NCI-H2081 treated with DMSO at 0.1 percent for 48 hours (cell line): ENCODE measurements around the gene PPP3CA.

Source experiments
- DNase-seq: peaks from one replicate; lab custom pipeline; 2025; lab: John Stamatoyannopoulos, UW

PPP3CA gene

DNA sequence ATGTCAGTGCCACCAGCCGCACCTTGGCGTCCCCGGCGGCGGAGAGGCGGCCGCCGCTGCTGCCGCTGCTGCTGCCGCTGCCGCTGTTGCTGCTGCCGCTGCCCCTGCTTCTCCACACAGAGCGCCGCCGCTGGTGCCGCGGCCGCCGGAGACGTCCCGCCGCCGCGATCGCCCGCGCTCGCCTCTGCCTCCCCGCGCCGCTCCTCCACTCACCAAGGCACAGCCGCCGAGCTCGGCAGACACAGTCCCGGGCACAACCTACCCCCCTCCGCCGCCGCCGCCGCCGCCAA is at the start of gene PPP3CA:
TSS of gene PPP3CA (minus strand) at position 260 of the 290 bp plus-strand sequence.
- DNase-seq, result no peak

DNA sequence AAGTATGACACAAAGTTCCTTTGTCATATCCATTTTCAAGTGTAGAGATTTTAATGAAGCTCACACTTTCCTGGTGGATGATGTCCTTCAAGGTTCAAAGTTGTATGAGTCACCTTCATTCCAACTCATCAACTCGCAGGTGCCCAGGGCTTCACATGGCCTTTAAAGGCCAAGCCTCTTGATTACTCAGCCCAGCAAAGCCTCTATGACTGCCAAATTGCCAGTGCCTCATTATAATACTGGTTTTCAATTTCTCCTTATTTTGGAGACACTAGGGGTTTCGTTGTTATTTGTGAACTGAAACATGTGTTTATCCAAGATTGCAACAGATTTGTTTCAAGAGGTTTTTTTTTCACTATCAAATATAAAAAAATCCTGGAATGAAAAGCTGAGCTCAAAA is 45.9 kb upstream of the PPP3CA start:
- no peak for DNase-seq

DNA sequence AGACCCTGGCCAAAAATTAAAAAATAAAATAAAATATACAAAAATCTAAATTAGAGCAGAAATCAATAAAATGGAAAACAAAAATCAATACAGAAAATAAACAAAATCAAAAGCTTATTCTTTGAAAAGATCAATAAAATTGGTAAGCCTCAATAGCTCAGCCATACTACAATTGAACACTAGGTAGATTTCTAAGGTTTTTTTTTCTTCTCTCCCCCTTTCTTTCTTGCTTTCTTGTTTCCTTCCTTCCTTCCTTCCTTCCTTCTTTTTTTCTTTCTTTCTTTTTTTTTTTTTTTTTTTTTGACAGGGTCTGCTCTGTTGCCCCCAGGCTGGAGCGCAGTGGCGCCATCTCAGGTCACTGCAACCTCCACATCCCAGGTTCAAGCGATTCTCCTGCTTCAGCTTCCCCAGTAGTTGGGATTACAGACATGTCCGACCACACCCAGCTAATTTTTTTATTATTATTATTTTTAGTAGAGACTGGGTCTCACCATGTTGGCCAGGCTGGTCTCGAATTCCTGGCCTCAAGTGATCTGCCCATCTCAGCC is 23.4 kb upstream of the PPP3CA start:
- no peak for DNase-seq

DNA sequence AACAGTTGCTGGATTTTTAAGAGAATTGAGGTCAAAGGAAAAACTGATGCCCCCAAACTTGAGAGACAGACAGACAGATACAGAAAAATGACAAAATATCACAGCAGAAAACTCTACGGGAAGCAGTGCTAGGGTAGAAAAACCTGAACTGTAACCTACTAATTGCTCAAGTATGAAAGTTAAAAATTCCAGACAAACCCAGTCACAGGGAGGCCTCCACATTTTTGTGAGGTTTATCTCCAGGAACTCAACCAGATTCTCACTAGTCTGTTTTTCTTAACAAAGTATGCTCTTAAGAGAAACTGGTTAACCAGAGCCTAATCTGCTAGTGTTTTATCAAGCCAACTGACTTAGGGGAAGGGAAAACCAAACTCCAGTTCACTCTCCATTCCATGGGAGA is 19.9 kb upstream of the PPP3CA start:
- DNase-seq, result no peak

DNA sequence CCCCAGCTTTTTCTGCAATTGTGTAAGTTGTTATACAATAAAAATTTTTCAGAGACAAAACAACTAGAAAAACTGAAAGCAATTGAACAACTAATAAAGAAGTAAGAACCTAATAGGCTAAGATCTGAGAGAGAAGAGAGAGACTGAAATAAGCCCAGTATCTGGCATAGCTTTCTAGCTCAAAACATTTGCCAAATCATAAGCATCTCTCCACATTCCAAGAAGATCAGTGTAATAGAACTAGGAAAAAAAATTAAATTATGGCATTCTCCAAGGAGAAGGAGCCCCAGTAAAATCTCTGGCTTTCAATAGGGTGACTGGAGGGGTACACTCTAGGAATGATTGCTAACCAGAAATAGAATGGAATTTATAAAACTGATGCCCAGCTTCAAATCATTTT is 19.0 kb upstream of the PPP3CA start:
- DNase-seq, result no peak

DNA sequence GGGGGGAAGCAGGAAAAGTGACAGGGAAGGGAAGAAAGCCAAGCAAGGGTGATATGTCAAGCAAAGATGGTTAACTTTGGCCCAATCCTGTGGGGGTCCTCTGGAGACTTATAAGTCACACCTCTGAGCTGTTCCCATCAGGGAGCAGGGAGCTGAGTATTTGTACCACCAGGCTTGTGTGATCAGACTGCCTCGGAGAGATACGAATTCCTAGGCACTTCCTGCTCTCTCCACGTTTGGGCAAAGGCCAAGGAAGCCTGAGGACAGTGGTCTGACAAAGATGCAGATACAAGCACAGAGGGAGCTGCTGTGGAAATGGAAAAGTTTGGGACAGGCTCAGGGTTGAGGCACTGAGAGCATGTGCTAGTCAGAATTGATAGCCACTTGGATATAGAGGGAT is 10.4 kb upstream of the PPP3CA start:
- no peak for DNase-seq

DNA sequence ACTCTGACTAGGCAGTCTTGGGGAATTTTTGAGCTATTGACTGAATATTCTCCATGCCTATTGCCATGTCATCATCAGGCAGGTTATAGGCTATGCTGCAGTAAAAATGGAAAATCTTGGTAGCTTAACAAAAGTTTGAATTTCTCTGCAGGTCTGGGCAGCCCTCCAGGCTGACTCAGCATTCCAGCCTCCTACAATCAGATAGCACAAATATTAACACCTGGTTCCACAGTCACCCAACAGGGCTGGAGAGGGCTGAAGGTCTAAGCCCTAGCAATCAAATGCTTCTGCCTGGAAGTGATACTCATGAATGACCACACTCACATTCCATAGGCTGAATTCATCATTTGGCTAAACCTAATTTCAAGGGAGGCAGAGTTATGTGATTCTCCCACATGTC is 9.6 kb upstream of the PPP3CA start:
- no peak for DNase-seq

DNA sequence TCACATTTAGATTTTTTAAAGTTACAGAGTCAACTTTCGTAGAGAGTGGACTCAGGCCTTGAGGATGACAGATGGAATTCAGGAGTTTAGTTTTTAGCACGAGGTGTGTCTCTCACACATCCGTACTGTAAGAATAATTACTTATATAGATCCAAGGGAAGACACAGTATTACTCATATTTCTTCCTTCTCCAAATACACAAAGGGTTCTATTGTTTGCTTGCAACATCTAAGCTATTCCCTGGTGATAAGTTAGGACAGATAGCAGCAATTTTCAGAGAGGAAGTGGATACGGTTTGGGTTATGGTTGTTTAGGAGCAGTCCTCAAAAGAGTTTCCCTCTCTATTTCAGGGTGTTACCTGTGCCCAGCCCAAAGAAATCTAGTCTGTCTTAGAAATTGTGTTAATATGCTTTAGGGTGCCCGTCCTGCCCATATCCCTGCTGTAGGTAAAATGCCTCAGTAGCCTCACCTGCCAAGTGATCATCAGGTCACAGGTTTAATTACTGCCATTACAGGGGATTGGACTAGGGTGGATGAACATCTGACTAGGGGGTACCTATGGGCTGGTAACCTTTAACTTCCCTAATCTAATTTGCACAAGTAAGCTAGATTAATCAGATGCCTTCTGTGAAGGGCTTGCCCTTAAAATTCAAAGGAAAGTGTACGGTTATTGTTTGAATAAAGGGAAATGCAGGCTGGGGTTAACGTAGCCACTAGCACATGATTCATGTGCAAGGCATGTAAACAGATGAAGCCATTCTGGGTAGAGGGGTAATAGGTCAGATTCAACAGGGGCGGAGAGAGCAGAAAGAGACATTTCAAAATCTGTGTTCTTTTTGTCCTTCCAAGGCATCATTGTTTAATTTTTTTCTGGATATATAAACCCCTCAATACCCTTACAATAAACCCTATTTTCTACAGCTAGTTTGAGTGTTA is 8.7 kb upstream of the PPP3CA start:
- no peak for DNase-seq

DNA sequence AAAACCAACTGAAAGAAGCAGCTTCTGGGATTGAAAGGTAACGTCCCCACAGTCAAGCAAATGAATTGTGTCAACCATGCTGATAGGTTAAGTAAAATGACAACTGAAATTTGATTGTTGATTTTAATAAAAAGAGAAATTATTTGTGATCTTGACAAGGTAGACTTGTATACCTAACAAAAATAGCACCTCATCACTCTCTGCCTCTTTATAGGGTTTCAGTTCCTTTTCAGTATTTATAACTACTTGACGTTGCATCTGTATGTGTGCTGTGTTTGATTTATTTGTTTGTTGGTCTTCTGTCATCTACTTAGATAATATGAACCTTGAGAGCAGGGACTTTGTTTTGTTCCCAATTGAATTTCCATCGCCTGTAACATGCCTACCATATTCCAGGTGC is 7.9 kb upstream of the PPP3CA start:
- DNase-seq, result no peak

DNA sequence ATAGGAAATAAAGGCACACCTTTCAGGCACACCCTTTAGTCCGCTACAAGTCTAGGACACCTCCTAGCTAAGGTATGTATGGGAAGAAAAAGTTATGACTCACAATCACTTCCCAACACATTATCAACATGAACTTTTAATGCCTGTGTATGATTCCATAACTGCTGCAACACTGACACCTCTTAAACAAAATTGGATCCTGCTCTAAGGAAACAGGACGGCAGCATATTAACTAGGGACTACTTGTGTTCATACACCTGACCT is 2.4 kb upstream of the PPP3CA start:
- no peak for DNase-seq

DNA sequence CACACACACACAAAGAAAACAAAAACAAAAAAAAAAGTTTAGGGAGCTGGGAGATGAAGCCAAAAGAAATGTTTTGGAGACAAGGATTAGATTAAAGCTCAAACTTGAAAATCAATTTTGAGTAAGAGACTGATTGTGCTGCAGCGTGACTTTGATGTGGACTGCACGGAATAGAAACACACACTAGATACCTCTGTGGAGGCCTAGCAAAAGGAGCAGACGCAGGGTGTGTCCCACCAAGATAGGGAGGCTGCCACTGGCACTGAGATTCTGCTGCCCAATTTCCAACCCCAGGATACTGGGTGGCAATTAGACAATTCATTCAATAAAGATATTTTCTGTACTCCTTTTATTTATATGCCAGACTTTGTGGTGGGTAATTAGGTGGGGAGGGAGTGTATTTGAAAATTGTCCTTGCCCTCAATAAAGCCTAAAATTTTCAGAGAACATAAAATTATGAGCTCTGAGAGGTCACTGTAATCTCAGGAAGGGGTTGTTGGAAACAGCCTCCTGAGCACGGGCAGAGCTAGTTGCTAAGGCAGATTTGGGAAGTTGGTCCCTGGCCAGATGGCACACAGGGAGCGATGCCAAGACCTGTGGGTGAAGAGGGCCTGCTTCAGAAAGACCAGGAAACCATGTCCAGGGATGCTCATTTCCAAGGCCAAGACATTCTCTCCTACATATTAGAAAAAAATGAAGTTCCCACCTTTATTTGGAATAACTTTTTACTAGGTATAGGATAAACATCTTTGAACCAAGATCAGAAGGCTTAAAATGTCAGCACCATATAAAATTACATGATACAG is 1.9 kb upstream of the PPP3CA start:
- DNase-seq, result no peak

DNA sequence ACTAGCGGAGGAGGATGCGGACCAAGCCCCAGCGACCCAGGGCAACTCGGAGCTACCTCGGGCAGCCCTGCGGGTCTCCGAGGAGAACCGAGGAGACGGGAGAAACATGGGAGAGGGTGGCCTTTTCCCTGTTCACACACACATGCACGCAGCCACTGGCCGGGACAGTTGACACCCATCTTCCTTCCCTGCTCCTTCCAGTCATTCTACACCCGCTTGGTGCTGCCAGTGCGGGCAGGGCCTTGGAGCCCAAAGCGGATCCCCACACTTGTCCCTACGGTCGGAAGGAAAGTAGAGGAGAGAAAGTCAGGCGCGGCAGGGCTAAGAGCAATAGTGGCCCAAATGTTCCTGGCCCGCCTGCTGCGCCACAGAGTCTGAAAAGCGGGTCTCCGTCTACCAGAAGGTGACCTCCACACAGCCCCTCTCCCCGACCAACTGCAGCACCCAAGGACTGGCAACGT is 1.1 kb upstream of the PPP3CA start:
- DNase-seq, result no peak

DNA sequence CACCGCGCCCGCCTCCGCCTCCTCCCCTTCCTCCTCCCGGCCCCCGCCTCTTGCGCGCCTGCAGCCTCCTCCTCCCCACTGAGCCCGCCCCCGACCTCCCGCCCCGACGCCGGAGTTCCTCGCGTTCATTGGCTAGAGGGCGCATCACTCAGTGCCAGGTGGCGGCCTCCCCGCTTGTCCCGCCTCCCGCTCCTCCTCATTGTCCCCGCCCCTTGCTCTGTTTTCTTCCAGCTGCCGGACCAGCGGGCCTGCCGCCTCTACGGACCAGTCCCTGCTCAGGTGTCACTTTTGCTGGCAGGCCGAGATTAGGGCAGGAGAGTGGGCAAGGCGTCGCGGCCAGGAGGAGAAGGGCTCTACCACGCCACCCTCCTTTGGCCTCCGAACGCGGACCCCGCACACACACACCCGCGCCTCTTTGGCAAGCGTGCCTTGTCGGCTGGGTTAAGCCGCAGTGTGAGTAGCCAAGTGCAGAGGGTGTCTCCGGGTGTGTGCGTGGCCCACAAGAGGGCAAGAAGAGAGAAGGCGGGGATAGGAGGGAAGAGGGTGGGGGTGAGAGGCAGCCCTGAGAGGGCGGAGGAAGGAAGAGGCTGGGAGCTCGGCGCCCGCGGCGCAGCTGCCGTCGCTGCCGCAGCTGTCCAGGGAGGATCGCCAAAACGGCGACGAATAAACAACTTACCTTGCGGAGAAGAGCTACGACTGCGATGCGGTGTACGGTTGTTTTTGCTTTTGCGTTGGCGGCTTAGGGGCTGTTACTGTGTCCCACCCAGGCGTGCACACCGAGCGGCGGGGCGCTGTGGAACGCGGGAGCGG is 436 bp upstream of the PPP3CA start:
- peak; percentile 51 for DNase-seq

DNA sequence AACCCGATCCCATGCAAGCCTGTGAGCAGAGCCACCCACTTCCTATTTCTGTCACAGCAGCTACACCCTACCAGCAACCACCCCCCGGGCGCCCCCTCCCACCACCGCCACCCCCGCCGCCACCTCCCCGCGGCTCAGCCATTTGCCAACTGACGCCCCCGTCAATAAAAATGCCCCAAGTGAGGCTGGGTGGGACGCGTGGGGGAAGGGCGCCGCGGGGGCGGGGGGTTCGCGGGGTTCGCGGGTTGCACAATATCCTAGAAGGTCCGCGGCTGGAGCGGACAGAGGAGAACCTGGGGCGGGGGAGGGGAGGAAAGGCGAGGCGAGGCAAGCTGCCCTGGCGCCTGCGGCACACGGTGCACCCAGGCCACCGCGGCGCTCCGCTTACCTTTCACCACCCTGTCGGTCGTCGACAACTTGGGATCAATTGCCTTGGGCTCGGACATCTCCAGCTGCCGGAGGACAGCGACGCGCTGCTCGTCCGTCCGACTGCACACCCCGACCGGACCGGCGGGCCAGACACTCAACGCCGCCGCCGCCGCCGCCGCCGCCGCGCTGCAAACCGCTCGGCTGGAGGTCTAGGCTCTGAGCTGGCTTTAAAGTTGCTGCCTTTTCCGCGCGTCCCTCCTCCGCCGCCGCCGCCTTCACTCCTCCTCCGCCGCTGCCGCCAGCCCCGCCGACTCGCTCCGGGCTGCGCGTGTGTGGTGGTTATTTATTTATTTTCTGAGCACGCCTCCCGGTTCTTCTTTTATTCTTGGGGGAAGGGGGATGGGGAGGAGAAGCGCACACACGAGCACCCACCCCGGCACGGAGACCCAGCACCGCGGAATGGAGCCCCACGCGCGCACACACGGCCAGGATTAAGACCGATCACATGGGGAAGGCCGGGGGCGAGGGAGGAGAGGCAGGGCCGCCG is 717 bp downstream of the PPP3CA start:
- no peak for DNase-seq

DNA sequence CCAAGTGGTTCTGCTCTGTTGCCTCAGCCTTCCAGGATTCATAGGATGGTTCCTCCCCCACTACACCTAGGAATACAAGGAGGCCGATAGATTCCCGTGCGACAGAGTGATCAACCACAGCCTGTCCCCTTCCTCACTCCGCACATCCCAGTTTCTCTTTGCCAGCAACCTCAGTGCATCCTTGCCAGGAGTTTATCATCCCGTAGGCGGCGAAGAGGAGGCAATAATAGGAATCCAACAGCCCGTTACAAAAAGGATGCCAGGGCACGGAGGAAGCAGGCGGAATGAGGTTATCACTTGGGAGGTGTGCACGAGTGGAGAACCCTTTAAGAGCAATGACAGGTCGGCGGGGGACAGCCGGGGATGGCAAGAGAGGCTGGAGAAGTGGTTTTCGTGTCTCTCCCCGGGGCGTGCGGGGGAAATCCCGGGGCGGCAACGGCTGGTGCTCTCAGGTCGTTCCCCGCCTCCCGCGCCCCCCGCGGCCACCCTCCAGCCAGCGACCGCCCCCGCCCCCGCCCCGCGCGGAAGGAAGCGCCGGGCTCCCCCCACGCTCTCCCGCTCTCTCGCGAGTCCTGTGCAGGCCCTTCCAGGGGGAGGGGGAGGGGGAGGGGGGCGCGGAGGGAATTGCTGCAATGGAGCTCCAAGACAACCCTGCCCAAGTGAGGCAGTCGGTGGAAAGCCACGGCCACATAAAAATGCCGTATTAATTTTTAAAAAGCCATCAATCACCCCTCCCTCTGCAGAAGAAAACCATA is 1.6 kb downstream of the PPP3CA start:
- no peak for DNase-seq

DNA sequence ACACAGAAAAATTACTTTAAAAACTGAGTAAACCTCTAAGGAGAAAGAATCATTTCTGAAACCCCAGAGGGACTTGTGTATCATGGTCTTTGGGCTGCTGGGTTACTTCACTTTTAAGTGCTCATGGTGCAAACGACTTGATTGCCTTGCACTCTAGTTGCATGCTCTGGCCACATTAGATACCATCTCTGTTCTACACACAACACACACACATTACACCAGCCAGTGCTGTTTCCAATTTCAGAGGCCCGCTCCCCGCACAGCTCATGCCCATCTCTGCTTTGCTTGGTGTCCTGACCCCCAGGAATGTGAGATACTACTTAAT is 2.1 kb downstream of the PPP3CA start:
- no peak for DNase-seq

DNA sequence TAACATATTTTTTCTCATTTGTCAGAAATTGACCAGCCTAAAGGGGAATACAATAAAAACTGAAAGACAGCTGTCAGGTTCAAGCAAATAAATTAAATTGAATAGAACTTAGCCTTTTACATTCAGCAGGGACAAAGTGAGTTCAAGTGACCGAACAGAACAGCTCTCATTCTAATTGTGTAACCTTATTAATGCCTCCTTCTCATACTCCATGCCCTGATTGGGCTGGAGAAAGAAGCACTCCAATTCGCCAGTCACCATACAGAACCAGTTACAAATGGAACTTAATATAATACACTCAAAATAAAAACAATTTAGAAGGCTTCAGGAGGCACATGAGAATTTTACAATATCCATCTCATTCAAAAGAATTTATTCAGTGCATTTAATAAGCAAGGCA is 8.0 kb downstream of the PPP3CA start:
- DNase-seq, result no peak

DNA sequence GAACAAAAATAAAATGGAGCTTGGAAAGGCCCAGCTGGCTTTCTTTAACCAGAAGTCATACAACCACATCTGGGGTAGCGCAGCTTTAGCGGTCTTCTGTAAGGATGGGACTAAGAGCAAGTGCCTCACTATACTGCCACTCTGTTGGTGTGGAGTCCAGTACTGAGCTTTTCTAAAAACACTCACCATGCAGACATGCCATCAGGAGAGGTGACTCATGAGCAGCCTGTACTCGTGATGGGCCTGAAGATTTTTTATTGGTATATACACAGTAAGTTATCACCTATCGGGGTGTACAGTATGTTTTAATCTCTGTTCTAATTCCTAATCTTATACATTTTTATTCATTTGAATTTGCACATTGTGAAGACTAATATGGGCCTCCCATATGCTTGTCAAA is 9.6 kb downstream of the PPP3CA start:
- DNase-seq, result no peak

DNA sequence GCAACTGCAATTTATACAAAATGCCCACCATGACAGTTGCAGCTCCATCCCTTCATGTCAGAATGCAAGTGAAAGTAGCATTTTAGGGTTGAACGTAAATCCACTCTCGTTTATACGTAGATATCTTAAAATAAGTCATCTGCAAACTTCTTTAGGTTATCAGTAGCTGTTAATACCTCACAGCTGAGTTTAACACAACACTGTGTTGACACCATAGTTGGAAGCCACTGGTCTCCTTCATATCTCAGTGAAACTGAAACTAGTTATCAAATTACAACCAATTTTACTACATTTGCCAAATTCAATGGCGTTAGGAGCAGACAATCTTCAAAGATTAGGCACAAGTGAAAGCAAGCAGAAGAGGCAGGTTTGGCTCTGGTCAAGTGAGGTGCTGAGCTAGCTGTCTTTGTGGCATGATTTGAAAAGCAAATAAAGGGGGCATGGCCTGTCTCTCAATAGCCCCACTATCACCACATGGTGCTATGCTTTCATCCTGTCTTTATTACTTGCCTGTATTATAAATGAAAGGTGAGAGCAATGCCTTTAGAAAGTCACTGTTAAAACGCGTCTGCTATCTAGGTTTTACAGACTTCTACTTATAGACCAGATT is 12.3 kb downstream of the PPP3CA start:
- no peak for DNase-seq

DNA sequence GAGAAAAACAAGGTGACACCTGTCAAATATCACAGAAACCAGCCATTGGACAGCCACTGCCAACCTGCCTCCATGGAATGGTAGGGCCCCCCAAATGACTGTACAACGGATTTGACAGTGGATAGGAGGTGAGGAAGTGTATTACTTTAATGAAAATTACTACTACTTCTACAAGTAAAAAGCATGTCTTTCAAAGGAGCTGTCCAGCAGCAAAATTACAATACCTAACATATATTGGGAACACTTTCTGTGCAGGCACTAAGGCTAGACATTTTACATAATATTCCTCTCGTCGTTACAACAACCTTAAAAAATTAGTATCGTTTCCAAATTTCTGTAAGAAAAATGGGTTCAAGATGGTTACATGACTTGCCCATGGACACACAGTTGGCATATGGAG is 14.9 kb downstream of the PPP3CA start:
- no peak for DNase-seq
